Measurements from ENCODE around the gene TMEM42.
A peak's percentile ranks its signal among the peaks of the same experiment; 100 is the strongest.
"Not testable (repeated sequence)": the region's sequence is repeated elsewhere in the genome, so short reads cannot be mapped to it uniquely, and the experiment has no call there.

The TMEM42 gene
- 14.8 to 16.9 reads per million in 2 donors for total RNA-seq

GRCh38 chr3:44861412-44862225, at the start of gene TMEM42:
Gene TMEM42 (plus strand): TSS chr3:44861912. CDS start chr3:44861925, 13 bp downstream.
- DNase-seq: peak; percentile 83

- DNase-seq: no peak
These were observed 47.0 kb upstream of the TMEM42 start for GRCh38 chr3:44814751-44815150.

GRCh38 chr3:44816334-44816733, 45.4 kb upstream of the TMEM42 start:
- not testable (repeated sequence) for DNase-seq

- DNase-seq: not testable (repeated sequence)
These were observed 40.5 kb upstream of the TMEM42 start for GRCh38 chr3:44821206-44821605.

- no peak for DNase-seq
These were observed 36.3 kb upstream of the TMEM42 start for GRCh38 chr3:44825264-44825925.

- DNase-seq: no peak
These were observed 34.5 kb upstream of the TMEM42 start for GRCh38 chr3:44827196-44827595.

GRCh38 chr3:44831232-44831631, 30.5 kb upstream of the TMEM42 start:
- no peak for DNase-seq

GRCh38 chr3:44832032-44832431, 29.7 kb upstream of the TMEM42 start:
- no peak for DNase-seq

GRCh38 chr3:44832965-44833364, 28.7 kb upstream of the TMEM42 start:
- no peak for DNase-seq

GRCh38 chr3:44833394-44833793, 28.3 kb upstream of the TMEM42 start:
- no peak for DNase-seq

- no peak for DNase-seq
These were observed 26.0 kb upstream of the TMEM42 start for GRCh38 chr3:44835684-44836083.

GRCh38 chr3:44842376-44842775, 19.3 kb upstream of the TMEM42 start:
- no peak for DNase-seq

GRCh38 chr3:44845528-44846520, 15.9 kb upstream of the TMEM42 start:
- no peak for DNase-seq

- DNase-seq: no peak
These were observed 13.1 kb upstream of the TMEM42 start for GRCh38 chr3:44848634-44849033.

- not testable (repeated sequence) for DNase-seq
These were observed 5.0 kb upstream of the TMEM42 start for GRCh38 chr3:44856663-44857062.

- no peak for DNase-seq
These were observed 1.6 kb upstream of the TMEM42 start for GRCh38 chr3:44860117-44860516.

GRCh38 chr3:44862226-44862637, 520 bp downstream of the TMEM42 start:
- DNase-seq: no peak

GRCh38 chr3:44865272-44866035, 3.7 kb downstream of the TMEM42 start:
- no peak for DNase-seq

GRCh38 chr3:44867421-44868111, 5.9 kb downstream of the TMEM42 start:
- no peak for DNase-seq

GRCh38 chr3:44870375-44871061, 8.8 kb downstream of the TMEM42 start:
- no peak for DNase-seq

- no peak for DNase-seq
These were observed 12.6 kb downstream of the TMEM42 start, which contains the start of gene TGM4 for GRCh38 chr3:44874308-44874707. Gene TGM4 (plus strand): TSS chr3:44874608. CDS start chr3:44874679, 71 bp downstream.

Data from activated gamma-delta T cell (primary cell).